Measurements from ENCODE around the gene DAPK3.
"Not testable (repeated sequence)": the region's sequence is repeated elsewhere in the genome, so short reads cannot be mapped to it uniquely, and the experiment has no call there.

The DAPK3 gene

DNA sequence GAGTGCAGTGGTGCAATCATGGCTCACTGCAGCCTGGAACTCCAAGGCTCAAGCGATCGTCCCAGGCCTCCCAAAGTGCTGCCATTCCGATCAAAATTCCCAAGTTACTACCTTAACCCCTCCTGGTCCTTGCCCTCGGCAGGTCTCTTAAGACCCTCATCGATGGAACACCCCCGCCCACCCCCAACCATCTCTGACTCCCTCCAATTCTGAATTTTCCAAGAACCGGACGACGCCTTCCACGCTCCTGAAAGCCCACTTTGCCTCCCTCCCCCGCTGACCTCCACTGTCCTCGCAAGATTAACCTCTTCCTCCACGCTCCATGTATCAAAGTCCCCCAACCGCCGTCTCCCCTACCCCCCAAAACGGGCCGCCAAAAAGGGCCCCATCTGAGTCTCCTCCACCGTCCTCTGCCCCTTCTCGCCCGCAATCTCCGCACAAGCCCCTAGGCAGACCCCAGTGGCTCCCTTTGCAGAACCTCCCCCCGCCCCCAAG lies 539 bp downstream of the DAPK3 start:
- Histone ChIP-seq H3K9me3 (ENCODE audit: control insufficient read depth, low read depth, low read length) (no peaks in the 10 kb centered on the region), H3K4me1 (ENCODE audit: control insufficient read depth, low read depth, low read length) (peaks cover 22% of the 10 kb centered on the region), H3K27ac (ENCODE audit: low read length) (peak overlapping the region; percentile 72), H3K4me3 (ENCODE audit: low read length) (peak overlapping the region; percentile 89), H3K36me3 (ENCODE audit: control insufficient read depth, low read depth, low read length) (peaks cover 26% of the 10 kb centered on the region), H3K9ac (ENCODE audit: low read length) (peak overlapping the region; percentile 88), H3K27me3 (ENCODE audit: control insufficient read depth, insufficient read depth, low read length) (no peaks in the 10 kb centered on the region)

DNA sequence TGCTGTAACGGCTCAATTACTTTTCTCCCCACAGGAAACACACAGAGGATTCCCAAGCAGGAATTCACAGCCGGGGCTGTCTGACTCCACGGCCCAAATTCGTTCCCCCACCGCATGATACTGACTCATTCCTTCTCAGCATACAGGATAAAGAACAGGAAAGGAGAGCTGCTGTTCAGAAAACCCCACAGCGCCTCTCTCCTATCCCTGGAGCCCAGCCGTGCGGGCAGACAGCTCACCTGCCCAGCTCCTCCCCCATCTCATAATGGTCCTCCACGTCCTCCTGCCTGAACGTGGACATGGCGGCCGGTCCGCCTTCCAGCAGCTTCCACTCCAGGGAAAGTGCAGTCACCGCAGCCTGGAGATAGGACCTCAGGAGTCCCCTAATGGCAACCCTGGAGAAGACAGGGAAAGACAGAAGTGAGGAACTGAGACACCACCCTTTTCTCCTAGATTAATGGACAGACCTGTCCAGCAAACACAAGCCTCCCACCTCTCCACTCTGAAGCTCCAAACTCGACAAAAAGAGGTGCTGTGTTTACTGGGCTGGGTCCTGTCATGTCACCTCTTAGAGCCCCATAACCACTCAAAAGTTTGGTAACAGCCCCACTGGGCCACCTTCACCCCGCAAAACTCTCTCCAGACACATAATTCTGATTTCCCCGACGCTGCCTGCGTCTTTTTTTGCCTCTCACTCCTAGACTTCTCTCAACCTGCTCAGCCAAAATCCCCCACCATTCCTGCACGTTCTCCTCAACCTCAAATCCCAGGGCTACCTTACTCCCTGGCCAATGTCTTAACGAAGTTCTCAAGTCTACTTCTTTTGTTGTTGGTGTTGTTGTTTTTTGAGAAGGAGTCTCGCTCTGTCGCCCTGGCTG lies 1.2 kb downstream of the DAPK3 start:
- Histone ChIP-seq H3K9me3 (ENCODE audit: control insufficient read depth, low read depth, low read length) (no peaks in the 10 kb centered on the region), H3K4me3 (ENCODE audit: low read length) (peak overlapping the region; percentile 89), H3K27me3 (ENCODE audit: control insufficient read depth, insufficient read depth, low read length) (no peaks in the 10 kb centered on the region), H3K36me3 (ENCODE audit: control insufficient read depth, low read depth, low read length) (peaks cover 24% of the 10 kb centered on the region), H3K4me1 (ENCODE audit: control insufficient read depth, low read depth, low read length) (peaks cover 22% of the 10 kb centered on the region), H3K9ac (ENCODE audit: low read length) (peak overlapping the region; percentile 88), H3K27ac (ENCODE audit: low read length) (peak overlapping the region; percentile 72)

DNA sequence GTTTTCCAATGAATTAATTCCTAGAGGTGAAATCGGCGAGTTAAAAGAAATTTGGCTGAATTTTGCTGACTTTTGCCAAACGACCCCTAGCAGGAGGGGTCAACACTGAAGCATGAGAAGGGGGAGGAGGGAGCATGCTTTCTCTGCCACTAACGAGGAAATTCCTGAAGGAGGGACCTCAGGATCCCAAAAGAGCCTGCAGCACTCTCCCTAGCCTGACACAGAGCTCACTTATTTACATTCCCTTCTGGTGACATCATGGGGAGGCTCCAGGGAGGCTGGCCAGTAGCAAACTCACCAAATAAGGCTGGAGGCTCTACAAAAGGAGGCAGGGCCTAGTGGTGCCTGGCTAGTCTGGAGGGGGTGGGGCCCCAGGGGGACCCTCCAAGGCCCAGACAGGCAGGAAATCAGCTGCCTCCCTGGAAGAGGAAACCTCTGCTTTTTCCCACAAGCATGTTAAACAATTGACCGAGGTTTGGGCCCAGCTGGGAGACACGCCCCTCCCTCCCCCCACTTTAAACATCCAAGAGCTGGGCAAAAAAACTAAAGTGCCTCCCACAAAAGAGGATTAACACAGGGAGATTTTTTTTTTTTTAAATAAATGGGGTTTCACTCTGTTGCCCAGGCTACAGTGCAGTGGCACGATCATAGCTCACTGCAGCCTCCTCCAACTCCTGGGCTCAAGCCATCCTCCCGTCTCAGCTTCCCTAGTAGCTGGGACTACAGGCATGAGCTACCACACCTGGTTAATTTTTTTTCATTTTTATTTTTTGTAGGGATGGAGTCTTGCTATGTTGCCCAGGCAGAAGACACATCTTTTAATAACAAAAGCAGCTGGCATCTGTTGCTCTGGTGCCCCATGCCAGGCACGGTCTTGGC lies 2.1 kb downstream of the DAPK3 start:
- peak overlapping the region; percentile 89 for H3K4me3 ChIP-seq (ENCODE audit: low read length)

DNA sequence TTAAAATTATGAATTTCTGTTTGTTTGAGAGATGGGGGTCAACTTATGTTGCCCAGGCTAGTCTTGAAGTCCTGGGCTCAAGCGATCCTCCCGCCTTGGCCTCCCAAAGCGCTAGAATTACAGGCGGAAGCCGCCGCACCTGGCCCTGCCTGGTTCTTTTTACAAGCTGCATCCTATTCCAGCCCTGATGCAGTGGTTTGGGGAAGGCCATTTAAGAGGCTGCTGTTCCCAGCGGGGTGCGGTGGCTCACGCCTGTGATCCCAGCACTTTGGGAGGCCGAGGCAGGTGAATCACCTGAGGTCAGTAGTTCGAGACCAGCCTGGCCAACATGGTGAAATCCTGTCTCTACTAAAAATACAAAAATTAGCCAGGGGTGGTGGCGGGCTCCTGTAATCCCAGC lies 2.9 kb downstream of the DAPK3 start:
- not testable (repeated sequence) for H3K27me3 ChIP-seq (ENCODE audit: control insufficient read depth, insufficient read depth, low read length); H3K9me3 ChIP-seq (ENCODE audit: control insufficient read depth, low read depth, low read length)
- peaks cover 37% of the 10 kb centered on the region for H3K36me3 ChIP-seq (ENCODE audit: control insufficient read depth, low read depth, low read length)
- peak overlapping the region; percentile 88 for H3K9ac ChIP-seq (ENCODE audit: low read length)
- H3K4me1 ChIP-seq (ENCODE audit: control insufficient read depth, low read depth, low read length), result peaks cover 22% of the 10 kb centered on the region
- peak overlapping the region; percentile 86 for H3K27ac ChIP-seq (ENCODE audit: low read length)
- peak overlapping the region; percentile 38 for H3K4me3 ChIP-seq (ENCODE audit: low read length)

More for the DNA sequence above, 2.1 kb downstream of the DAPK3 start:
- peaks cover 22% of the 10 kb centered on the region for H3K4me1 ChIP-seq (ENCODE audit: control insufficient read depth, low read depth, low read length)
- no peaks in the 10 kb centered on the region for H3K27me3 ChIP-seq (ENCODE audit: control insufficient read depth, insufficient read depth, low read length)
- H3K9me3 ChIP-seq (ENCODE audit: control insufficient read depth, low read depth, low read length), result no peaks in the 10 kb centered on the region
- peaks cover 31% of the 10 kb centered on the region for H3K36me3 ChIP-seq (ENCODE audit: control insufficient read depth, low read depth, low read length)
- peak overlapping the region; percentile 86 for H3K27ac ChIP-seq (ENCODE audit: low read length)
- H3K9ac ChIP-seq (ENCODE audit: low read length), result peak overlapping the region; percentile 88

GRCh38 chr19:3966051-3967017 lies 4.6 kb downstream of the DAPK3 start:
- no peak overlapping the region for H3K27ac ChIP-seq (ENCODE audit: low read length)
- peaks cover 46% of the 10 kb centered on the region for H3K36me3 ChIP-seq (ENCODE audit: control insufficient read depth, low read depth, low read length)
- H3K4me1 ChIP-seq (ENCODE audit: control insufficient read depth, low read depth, low read length), result peaks cover 22% of the 10 kb centered on the region
- H3K27me3 ChIP-seq (ENCODE audit: control insufficient read depth, insufficient read depth, low read length), result no peaks in the 10 kb centered on the region
- H3K4me3 ChIP-seq (ENCODE audit: low read length), result no peak overlapping the region
- H3K9me3 ChIP-seq (ENCODE audit: control insufficient read depth, low read depth, low read length), result no peaks in the 10 kb centered on the region
- H3K9ac ChIP-seq (ENCODE audit: low read length), result no peak overlapping the region

- peaks cover 62% of the 10 kb centered on the region for H3K36me3 ChIP-seq (ENCODE audit: control insufficient read depth, low read depth, low read length)
Observed at GRCh38 chr19:3964256-3965194, 6.4 kb downstream of the DAPK3 start.

DNA sequence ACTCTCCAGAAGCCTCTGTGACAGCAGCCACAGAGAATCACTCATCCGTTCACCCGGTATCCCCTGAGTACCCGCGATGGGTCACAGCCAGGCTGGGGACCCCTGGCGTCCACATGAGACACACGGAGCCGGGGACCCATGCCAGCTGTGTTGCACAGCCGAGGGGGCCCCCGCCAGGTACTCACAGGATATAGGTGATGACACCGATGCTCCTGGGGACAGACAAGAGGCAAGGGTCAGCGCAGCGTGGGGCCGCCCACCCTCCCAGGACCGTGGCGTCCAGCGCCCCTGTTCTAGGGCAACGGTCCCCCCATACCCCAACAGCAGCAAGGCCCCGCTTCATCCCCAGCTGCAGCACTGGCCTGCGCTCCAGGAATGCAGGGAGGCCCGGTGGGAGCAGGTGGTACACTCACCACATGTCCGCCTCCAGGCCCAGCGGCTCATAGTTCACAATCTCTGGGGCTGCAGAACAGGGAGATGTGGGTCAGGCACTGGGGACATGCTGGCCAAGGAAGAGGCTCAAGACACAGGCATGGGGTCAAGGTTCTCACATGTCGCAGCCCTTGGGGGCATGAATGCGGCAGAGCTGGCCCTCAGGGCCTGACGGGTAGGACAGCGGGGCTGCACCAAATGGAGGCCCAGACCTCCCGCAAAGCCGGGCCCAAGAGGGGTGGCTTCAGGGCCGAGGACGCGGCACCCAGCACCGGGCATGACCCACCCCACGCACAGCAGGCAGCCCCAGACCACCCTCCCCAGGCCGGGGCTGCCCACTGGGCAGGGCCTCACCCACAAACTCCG lies 7.2 kb downstream of the DAPK3 start:
- Histone ChIP-seq H3K9me3 (ENCODE audit: control insufficient read depth, low read depth, low read length) (no peaks in the 10 kb centered on the region), H3K9ac (ENCODE audit: low read length) (no peak overlapping the region), H3K36me3 (ENCODE audit: control insufficient read depth, low read depth, low read length) (peaks cover 69% of the 10 kb centered on the region), H3K4me1 (ENCODE audit: control insufficient read depth, low read depth, low read length) (peaks cover 10% of the 10 kb centered on the region), H3K27me3 (ENCODE audit: control insufficient read depth, insufficient read depth, low read length) (no peaks in the 10 kb centered on the region), H3K4me3 (ENCODE audit: low read length) (no peak overlapping the region), H3K27ac (ENCODE audit: low read length) (no peak overlapping the region)

More at GRCh38 chr19:3964256-3965194, 6.4 kb downstream of the DAPK3 start:
- no peaks in the 10 kb centered on the region for H3K9me3 ChIP-seq (ENCODE audit: control insufficient read depth, low read depth, low read length)
- H3K4me1 ChIP-seq (ENCODE audit: control insufficient read depth, low read depth, low read length), result peaks cover 16% of the 10 kb centered on the region
- H3K4me3 ChIP-seq (ENCODE audit: low read length), result no peak overlapping the region
- H3K9ac ChIP-seq (ENCODE audit: low read length), result no peak overlapping the region
- no peak overlapping the region for H3K27ac ChIP-seq (ENCODE audit: low read length)
- no peaks in the 10 kb centered on the region for H3K27me3 ChIP-seq (ENCODE audit: control insufficient read depth, insufficient read depth, low read length)

DNA sequence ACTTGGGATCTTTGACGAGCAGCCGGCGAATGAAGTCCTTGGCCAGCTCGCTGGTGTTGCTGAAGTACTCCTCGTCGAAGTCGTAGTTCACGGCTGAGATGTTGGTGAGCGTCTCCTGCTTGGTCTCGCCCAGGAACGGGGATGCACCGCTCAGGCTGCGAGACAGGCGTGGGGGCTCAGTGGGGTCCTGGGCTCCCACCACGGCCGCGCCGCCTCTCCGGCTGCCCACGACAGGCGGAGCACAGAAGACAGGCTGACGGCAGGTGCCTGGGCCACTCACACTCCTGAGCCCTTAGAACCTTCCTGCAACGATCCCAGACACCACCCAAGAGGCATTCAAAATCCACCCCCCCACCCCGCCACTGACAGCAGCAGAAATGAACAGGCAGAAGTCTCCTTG lies 9.9 kb downstream of the DAPK3 start:
- H3K9me3 ChIP-seq (ENCODE audit: control insufficient read depth, low read depth, low read length), result no peaks in the 10 kb centered on the region
- H3K27ac ChIP-seq (ENCODE audit: low read length), result no peak overlapping the region
- no peaks in the 10 kb centered on the region for H3K4me1 ChIP-seq (ENCODE audit: control insufficient read depth, low read depth, low read length)
- no peak overlapping the region for H3K9ac ChIP-seq (ENCODE audit: low read length)
- H3K36me3 ChIP-seq (ENCODE audit: control insufficient read depth, low read depth, low read length), result peaks cover 68% of the 10 kb centered on the region
- no peaks in the 10 kb centered on the region for H3K27me3 ChIP-seq (ENCODE audit: control insufficient read depth, insufficient read depth, low read length)
- no peak overlapping the region for H3K4me3 ChIP-seq (ENCODE audit: low read length)

DNA sequence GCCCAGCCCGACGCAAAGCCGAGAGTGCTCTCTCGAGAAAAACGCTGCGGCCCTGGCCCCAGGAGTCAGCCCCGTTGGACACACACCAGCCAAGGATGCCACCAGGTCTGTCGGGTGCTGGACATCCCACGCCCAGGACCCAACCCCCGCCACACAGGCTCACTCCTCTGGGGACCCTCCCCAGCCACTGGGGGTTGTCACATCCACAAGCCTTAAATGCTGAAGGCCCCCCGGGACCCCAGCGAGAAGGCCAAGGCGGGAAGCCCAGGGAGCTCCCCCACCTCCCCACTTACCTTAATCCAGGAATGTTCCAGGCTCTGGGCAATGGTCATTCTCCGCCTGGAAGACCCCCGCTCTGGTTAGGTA lies 11.2 kb downstream of the DAPK3 start:
- Histone ChIP-seq H3K9ac (ENCODE audit: low read length) (no peak overlapping the region), H3K4me3 (ENCODE audit: low read length) (no peak overlapping the region), H3K36me3 (ENCODE audit: control insufficient read depth, low read depth, low read length) (peaks cover 59% of the 10 kb centered on the region), H3K9me3 (ENCODE audit: control insufficient read depth, low read depth, low read length) (no peaks in the 10 kb centered on the region), H3K27me3 (ENCODE audit: control insufficient read depth, insufficient read depth, low read length) (no peaks in the 10 kb centered on the region), H3K27ac (ENCODE audit: low read length) (no peak overlapping the region), H3K4me1 (ENCODE audit: control insufficient read depth, low read depth, low read length) (no peaks in the 10 kb centered on the region)

All from iPS-18a (cell line).